Vagina (tissue), 2 donors: Measurements from ENCODE around the gene SLC29A3.

Experiments used
- CTCF ChIP-seq, 3 experiments: fragments of 450-650 bp in 2 of 3; fragments of 200-600 bp in 1 of 3; sonication (generic) in 1 of 3; IDR thresholded peaks; one replicate each; pipeline ENCODE4 v1.5.1; 2017 to 2019; ENCODE audit warnings: antibody characterized with exemption in 3 of 3, mild to moderate bottlenecking in 2 of 3, moderate library complexity in 2 of 3
- POLR2A ChIP-seq, 2 donors: fragments of 450-650 bp; IDR thresholded peaks; one replicate each; pipeline ENCODE4 v1.6.1; 2017; ENCODE audit warnings: antibody characterized with exemption in 2 of 2, mild to moderate bottlenecking in 2 of 2, moderate library complexity in 2 of 2
- POLR2AphosphoS5 ChIP-seq, 2 donors: sonication (generic); formaldehyde crosslinking; IDR thresholded peaks; one replicate each; pipeline ENCODE4 v1.9.0; 2017; ENCODE audit warnings: antibody characterized with exemption in 2 of 2, mild to moderate bottlenecking in 2 of 2, low read depth in 1 of 2; ENCODE audit not compliant: insufficient read depth in 1 of 2

DNA sequence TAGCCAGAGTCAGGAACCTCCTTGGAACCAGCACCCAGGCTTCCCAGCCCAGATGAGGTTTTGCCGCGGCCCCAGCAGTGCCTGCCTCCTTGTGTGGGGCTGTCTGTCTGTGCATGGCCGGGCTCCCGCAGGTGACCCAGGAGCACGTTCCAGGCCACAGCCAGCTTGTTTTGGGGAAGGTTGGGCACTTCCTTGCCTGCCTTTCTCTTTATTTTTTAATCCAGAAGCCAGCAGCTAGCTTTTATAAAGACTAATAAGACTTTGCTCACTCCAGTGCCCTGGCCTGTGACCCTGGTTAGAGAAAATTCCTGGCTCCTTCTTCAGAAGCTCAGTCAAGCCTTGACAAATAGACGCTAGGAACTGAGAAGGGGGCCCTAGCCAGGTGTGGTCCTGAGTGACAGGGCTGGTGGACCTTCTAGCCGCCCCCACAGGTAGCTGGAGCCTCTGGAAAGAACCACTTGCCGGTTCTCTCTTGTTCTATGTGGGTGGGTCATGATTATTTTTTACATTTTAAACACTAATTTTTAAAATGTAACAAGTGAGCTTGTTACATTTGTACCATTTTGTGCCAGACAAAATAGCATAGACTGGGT is 837 bp downstream of the SLC29A3 start:
- TF ChIP-seq POLR2A (IDR thresholded peaks at IDR 0.05) (no peak), CTCF (IDR thresholded peaks at IDR 0.05) (no peak), POLR2AphosphoS5 (IDR thresholded peaks at IDR 0.05; ENCODE audit: insufficient read depth in 1 of 2, low read depth in 1 of 2) (no peak)
